HPDE6-E6E7 (cell line): ENCODE data around the gene CHGA.

Experiments
- DNase-seq: peaks from one replicate; pipeline ENCODE4 v3.0.0; 2011; ENCODE audit warnings: missing footprints; ENCODE audit errors: extremely low spot score

The CHGA gene

DNA sequence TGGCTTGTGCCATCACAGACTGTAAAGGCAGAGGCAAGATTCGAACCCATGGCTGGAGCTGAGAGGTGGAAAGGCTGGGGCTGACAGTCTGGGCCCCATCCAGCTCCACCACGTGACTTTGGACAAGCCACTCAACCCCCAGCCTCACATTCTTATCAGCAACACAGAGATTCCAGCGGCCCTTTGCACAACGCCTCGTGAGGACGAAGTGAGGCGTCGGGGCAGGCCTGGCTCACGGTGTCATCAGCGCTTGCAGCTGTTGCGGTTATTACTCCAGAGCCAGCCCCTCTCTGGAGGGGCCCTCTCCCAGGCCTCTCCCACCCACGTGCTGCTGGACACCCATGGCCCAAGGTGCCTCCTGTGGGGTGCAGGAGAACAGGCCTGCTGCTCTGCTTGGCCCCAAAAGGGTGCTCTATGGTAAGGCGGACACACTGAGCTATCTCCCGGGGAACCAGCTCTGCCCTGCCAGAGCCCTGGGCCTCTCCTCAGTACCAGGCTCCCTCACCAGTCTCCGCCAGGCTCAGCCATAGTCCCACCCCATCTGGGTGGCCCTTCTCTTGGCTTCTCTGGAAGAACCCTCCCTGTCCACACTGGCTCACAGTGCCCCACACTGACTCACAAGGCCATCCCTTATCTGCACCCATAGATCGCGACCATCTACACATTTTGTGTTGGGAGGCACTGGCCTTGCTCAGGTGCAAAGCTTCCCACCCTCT is 21.1 kb downstream of the CHGA start:
- DNase-seq, result no peak

DNA sequence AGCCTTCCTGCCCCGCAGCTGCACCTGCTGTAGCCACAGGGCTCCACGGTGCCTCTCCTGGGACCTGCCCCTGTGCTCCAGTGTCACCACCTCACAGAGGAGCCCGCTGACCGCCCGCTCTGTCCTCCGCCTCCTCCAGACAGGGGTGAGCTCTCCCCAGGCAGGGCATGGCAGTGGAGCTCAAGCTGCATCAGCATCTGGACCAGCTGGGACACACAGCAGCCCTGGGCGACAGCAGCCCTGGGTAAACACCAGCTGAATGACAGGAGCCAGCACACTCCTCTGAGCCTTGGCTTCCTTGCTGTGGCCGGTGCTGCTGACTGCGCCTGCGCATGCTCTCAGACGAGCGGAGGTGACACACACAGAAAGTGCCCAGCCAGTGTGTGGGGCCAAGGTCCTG is 22.0 kb downstream of the CHGA start:
- DNase-seq, result no peak

DNA sequence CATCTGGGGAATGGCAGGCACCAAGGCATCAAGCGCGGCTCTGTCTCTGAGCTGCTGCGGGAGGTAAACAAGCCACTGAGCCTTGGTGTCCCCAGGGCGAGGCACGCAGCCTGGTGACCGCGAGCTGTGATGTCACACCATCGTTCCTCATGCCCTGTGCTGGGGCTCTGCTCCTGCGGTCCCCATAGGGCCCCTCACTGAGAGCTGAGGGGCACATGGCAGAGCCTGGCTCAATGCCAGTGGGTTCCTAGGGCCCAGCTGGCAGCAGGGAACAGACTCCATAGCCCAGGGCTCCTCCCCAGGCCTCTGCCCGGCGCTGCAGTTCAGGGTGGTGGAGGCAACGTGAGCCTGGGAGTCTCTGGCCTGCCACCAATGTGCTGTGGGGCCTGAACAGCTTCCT is 22.6 kb downstream of the CHGA start:
- DNase-seq, result no peak

- DNase-seq, result peak; percentile 87
These were observed 23.3 kb downstream of the CHGA start for GRCh38 chr14:92945959-92946846.

DNA sequence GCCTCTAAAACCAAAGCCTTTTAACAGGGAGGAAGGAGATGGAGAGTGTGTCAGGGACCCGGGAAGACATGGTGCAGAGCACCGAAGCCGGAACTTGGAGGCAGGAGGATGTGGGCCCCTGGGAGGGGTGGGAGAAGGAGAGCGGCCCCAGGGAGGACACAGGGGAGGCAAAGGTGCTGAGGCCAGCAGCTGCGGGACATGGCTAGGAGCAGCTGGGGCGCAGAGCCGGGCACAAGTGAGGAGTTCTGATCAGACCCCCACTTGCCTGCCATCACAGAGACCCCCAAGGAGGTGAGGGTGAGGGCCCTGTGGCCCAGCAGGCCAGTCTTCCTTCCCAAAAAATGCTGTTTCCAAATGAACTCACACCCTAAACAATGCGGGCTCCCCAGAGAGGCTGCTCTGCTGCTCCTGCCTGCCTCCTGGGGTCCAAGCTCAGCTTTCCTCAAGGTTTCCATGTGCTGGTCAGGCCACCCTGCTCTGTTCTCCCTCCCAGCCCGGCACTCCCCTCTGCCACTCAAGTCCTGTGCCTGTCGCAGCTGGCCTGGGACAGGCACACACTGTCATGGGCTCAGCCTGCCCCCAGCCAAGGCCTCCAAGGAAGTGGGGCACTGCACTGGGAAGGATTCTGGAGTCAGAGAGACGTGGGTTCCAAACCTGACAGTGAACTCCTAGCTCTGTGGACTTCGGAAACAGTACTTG is 24.0 kb downstream of the CHGA start:
- DNase-seq, result no peak

DNA sequence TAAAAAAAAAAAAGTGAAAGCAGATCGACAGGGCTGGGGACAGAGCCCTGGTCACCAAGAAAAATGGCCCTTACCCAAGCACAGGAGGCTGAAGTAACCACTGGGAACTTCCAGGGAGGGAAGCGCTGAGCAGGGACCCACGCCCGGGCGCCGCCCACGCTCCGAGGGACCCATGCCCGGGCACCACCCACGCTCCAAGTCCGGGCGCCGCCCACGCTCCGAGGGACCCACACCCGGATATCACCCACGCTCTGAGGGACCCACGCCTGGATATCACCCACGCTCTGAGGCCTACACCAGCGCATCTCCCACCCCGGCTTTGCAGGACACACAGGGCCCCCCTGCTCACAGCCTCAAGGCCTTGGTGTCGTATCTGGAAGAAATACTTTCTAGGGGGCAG is 25.7 kb downstream of the CHGA start:
- DNase-seq, result no peak

GRCh38 chr14:92949496-92950192 is 26.7 kb downstream of the CHGA start:
- DNase-seq, result no peak

- DNase-seq, result no peak
These were observed 27.2 kb downstream of the CHGA start for GRCh38 chr14:92950193-92950540.

DNA sequence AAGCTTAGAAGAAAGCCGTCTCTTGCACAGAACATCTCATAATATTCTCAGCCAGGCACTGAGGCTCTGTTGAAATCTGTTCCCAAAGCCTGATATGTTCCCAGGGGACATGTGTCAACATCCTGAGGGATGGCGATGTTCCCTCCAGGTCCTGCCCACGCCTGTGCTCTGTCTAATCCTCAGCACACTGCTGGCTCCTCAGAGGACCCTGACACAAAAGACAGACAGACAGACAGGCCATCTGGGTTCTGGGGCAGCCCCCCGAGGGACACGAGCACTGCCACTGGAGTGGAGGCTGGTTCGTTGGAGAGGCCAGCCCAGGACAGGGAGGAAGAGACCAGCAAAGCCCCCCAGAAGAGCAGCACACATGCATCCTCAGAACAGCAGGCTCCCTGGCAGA is 27.8 kb downstream of the CHGA start:
- DNase-seq, result no peak

GRCh38 chr14:92951261-92951660 is 28.3 kb downstream of the CHGA start:
- DNase-seq, result no peak

DNA sequence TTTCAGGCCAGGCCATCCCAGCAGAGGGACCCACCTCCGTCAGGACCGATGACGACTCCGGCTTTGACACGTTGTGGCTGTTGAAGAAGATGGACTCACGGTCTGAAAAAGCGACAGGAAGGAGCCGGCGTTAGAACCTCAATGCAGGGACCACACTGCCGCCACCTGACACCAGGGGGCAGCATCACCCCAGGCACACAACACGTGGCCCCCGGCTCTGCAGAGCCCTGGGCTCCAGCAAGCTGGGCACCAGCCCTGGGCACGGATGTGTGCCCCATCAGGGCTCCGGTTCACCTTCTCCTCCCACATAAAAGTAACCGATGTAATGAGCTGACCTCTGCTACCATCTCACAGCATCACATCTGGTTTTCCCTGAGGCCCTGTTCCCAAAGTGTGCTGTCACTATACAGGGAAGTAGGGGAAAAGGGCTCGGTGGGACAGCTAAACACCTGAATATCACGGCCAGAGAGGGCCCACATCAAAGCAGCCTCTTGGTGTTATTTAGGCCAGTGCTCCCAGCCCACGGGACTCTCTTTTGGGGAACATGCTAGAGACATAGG is 29.0 kb downstream of the CHGA start:
- DNase-seq, result peak; percentile 69

- DNase-seq, result no peak
These were observed 29.7 kb downstream of the CHGA start for GRCh38 chr14:92952481-92953298.

- DNase-seq, result no peak
These were observed 30.6 kb downstream of the CHGA start for GRCh38 chr14:92953526-92953925.

DNA sequence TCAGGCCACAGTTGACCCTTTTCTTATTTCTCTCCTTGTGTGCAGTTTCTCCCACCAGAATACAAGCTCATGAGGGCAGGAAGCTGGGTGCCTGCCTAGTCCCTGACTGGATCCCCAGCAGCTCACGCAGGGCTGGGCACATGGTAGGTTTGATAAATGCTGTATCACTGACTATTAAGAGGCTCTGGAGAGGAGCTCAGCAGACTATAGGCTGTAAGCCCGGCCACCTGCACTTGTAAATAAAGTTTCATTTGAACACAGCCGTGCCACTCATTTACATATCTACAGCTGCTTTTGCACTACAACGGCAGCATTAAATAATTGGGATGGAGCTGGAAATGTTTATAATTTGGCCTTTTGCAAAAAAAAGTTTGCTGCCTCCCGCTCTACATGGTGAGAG is 32.0 kb downstream of the CHGA start:
- no peak for DNase-seq

- DNase-seq, result no peak
These were observed 32.4 kb downstream of the CHGA start for GRCh38 chr14:92955381-92955780.

- DNase-seq, result no peak
These were observed 34.0 kb downstream of the CHGA start for GRCh38 chr14:92956961-92957360.

GRCh38 chr14:92958373-92959188 is 35.6 kb downstream of the CHGA start:
- DNase-seq, result no peak

DNA sequence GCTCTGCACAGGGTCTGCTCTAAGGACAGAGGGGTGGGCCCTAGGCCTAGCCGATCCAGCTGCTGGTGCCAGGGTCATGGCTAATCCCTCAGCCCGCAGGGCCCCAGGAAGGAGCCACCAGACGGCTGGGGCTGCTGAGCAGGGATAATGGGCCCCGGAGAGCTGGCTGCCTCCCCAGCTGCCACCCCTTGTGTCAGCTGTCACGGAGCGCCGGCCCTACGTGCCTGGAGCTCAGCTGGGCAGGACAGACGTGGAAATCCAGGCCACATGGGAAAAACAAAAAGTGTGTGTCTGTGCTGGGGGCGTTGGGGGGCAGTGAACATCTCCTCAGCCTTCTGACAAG is 36.2 kb downstream of the CHGA start:
- no peak for DNase-seq

- no peak for DNase-seq
These were observed 37.1 kb downstream of the CHGA start for GRCh38 chr14:92959761-92960680.
